GM12878 (cell line): ENCODE results near the gene FBXL22.

Experiments
- BCLAF1 ChIP-seq: fragments of 450-650 bp; IDR thresholded peaks from 2 replicates; pipeline ENCODE4 v1.6.1; 2017; ENCODE audit warnings: antibody characterized with exemption, mild to moderate bottlenecking, moderate library complexity
- CEBPB ChIP-seq, 2 experiments: fragments of 150-350 bp in 1 of 2; IDR thresholded peaks; 2 replicates each; pipeline ENCODE4 v1.6.1; 2012 to 2014; ENCODE audit warnings: low read depth in 2 of 2, low read length in 2 of 2, borderline replicate concordance in 1 of 2, inconsistent platforms in 1 of 2
- ESRRA ChIP-seq: IDR thresholded peaks from 2 replicates; pipeline ENCODE4 v1.6.1; 2012; ENCODE audit warnings: mild to moderate bottlenecking, low read length, improper control_type of control experiment
- HCFC1 ChIP-seq: fragments of 150-350 bp; IDR thresholded peaks from 2 replicates; pipeline ENCODE4 v1.6.1; 2014; ENCODE audit warnings: low read length
- POLR2A ChIP-seq: IDR thresholded peaks from 2 replicates; pipeline ENCODE4 v1.6.1; 2011; ENCODE audit warnings: low read depth, mild to moderate bottlenecking, low read length
- POLR2AphosphoS2 ChIP-seq: IDR thresholded peaks from 2 replicates; pipeline ENCODE4 v1.6.1; 2011; ENCODE audit warnings: low read depth, mild to moderate bottlenecking, low read length, improper control_type of control experiment, moderate library complexity
- POLR2AphosphoS5 ChIP-seq: IDR thresholded peaks from 2 replicates; pipeline ENCODE4 v1.6.1; 2011; ENCODE audit warnings: mild to moderate bottlenecking, low read length, inconsistent platforms
- TARDBP ChIP-seq: IDR thresholded peaks from 2 replicates; pipeline ENCODE4 v1.6.1; 2016; ENCODE audit warnings: borderline replicate concordance
- ZBTB33 ChIP-seq: fragments of 450-650 bp; IDR thresholded peaks from 2 replicates; pipeline ENCODE4 v1.6.1; 2017; ENCODE audit warnings: mild to moderate bottlenecking

GRCh38 chr15:63601026-63601703 is 4.0 kb downstream of the FBXL22 start:
- TF ChIP-seq POLR2AphosphoS2: no peak; the same call in none of the 2 replicates
- no peak for TF ChIP-seq CEBPB (IDR thresholded peaks at IDR 0.05; ENCODE audit: borderline replicate concordance in 1 of 2, low read depth in 2 of 2, low read length in 2 of 2)
- no peak for TF ChIP-seq TARDBP
- no peak for TF ChIP-seq HCFC1
- no peak for TF ChIP-seq BCLAF1
- TF ChIP-seq POLR2A: peak; percentile 23; the same call in 1 of the 2 replicates
- 0 out of 2 replicates have a peak, but pooled peaks have one; percentile 56 for TF ChIP-seq POLR2AphosphoS5
- TF ChIP-seq ZBTB33: no peak
- no peak for TF ChIP-seq ESRRA
